BLaER1 treated with 17β-estradiol and CSF1 and Interleukin-3, amounts not matched to agents 10 nM and 100 nM (cell line): Measurements from ENCODE around the gene ACSL5.
"Not testable (repeated sequence)": the region's sequence is repeated elsewhere in the genome, so short reads cannot be mapped to it uniquely, and the experiment has no call there.

ENCODE experiments used
- H3K27ac ChIP-seq, 11 experiments: shearing (Covaris generic); formaldehyde crosslinking; 2 replicates each; pipeline ENCODE4 v1.8.1; 2022
- H3K27me3 ChIP-seq, 11 experiments: shearing (Covaris generic); formaldehyde crosslinking; 2 replicates each; pipeline ENCODE4 v1.8.1; 2022
- H3K36me3 ChIP-seq, 11 experiments: shearing (Covaris generic); formaldehyde crosslinking; 2 replicates each; pipeline ENCODE4 v1.8.1; 2022
- H3K4me1 ChIP-seq, 10 experiments: shearing (Covaris generic); formaldehyde crosslinking; 2 replicates each; pipeline ENCODE4 v1.8.1; 2022
- H3K4me2 ChIP-seq, 11 experiments: shearing (Covaris generic); formaldehyde crosslinking; 2 replicates each; pipeline ENCODE4 v1.8.1; 2022
- H3K4me3 ChIP-seq, 10 experiments: shearing (Covaris generic); formaldehyde crosslinking; 2 replicates each; pipeline ENCODE4 v1.8.1; 2022
- H3K9ac ChIP-seq, 11 experiments: shearing (Covaris generic); formaldehyde crosslinking; 2 replicates each; pipeline ENCODE4 v1.8.1; 2022
- H3K9me3 ChIP-seq, 11 experiments: shearing (Covaris generic); formaldehyde crosslinking; replicated peaks in 1 of 11; 2 replicates each; pipeline ENCODE4 v1.8.1; 2022
- H4K20me1 ChIP-seq, 11 experiments: shearing (Covaris generic); formaldehyde crosslinking; 2 replicates each; pipeline ENCODE4 v1.8.1; 2022
- Cebpa-rat ChIP-seq, 11 experiments: shearing (Covaris generic); IDR thresholded peaks; 2 replicates each; pipeline ENCODE4 v1.8.1; 2022

Gene ACSL5

GRCh38 chr10:112369495-112370423, 4.2 kb upstream of the ACSL5 start:
- no peaks in the 10 kb centered on the region for H3K36me3 ChIP-seq
- H3K27me3 ChIP-seq, result no peaks in the 10 kb centered on the region
- no peak overlapping the region for H3K4me2 ChIP-seq
- H3K4me1 ChIP-seq, result peaks cover 3 to 10% (median 5%) of the 10 kb centered on the region in 10 experiments
- H4K20me1 ChIP-seq, result no peaks in the 10 kb centered on the region
- TF ChIP-seq Cebpa-rat (IDR thresholded peaks at IDR 0.05), result no peak
- H3K4me3 ChIP-seq, result no peak overlapping the region
- no peak overlapping the region for H3K27ac ChIP-seq
- H3K9ac ChIP-seq, result no peak overlapping the region
- H3K9me3 ChIP-seq, result peaks cover 0 to 30% (median 17%) of the 10 kb centered on the region in 11 experiments; a peak in 15 of 22 replicates

- no peaks in the 10 kb centered on the region for H3K36me3 ChIP-seq
- no peak overlapping the region for H3K4me2 ChIP-seq
- peaks cover 9 to 17% (median 12%) of the 10 kb centered on the region in 10 experiments for H3K4me1 ChIP-seq
- H3K27ac ChIP-seq, result no peak overlapping the region
- TF ChIP-seq Cebpa-rat (IDR thresholded peaks at IDR 0.05), result no peak
- H3K27me3 ChIP-seq, result no peaks in the 10 kb centered on the region
- H3K9me3 ChIP-seq, result peaks cover 0 to 30% (median 17%) of the 10 kb centered on the region in 11 experiments; a peak in 15 of 22 replicates
- no peaks in the 10 kb centered on the region for H4K20me1 ChIP-seq
- H3K4me3 ChIP-seq, result no peak overlapping the region
- no peak overlapping the region for H3K9ac ChIP-seq
Measured at GRCh38 chr10:112370424-112370819, 3.5 kb upstream of the ACSL5 start.

- peaks cover 0 to 30% (median 17%) of the 10 kb centered on the region in 11 experiments; a peak in 15 of 22 replicates for H3K9me3 ChIP-seq
- H4K20me1 ChIP-seq, H3K9ac ChIP-seq, H3K4me3 ChIP-seq, H3K27ac ChIP-seq, H3K36me3 ChIP-seq, H3K27me3 ChIP-seq, H3K4me2 ChIP-seq: not testable (repeated sequence)
- peaks cover 15 to 22% (median 16%) of the 10 kb centered on the region in 10 experiments for H3K4me1 ChIP-seq
Measured at GRCh38 chr10:112371326-112371725, 2.6 kb upstream of the ACSL5 start.

GRCh38 chr10:112372182-112372810, 1.6 kb upstream of the ACSL5 start:
- H3K36me3 ChIP-seq, H3K4me2 ChIP-seq, H4K20me1 ChIP-seq, H3K4me3 ChIP-seq, H3K27ac ChIP-seq, H3K9ac ChIP-seq, H3K27me3 ChIP-seq: not testable (repeated sequence)
- peaks cover 23 to 30% (median 25%) of the 10 kb centered on the region in 10 experiments for H3K4me1 ChIP-seq
- H3K9me3 ChIP-seq, result peaks cover 0 to 30% (median 17%) of the 10 kb centered on the region in 11 experiments; a peak in 15 of 22 replicates

GRCh38 chr10:112374724-112375541, 1.0 kb downstream of the ACSL5 start:
- Histone ChIP-seq H3K36me3 (peaks cover 0 to 15% (median 5%) of the 10 kb centered on the region in 11 experiments; a peak in 10 of 22 replicates), H3K27me3 (no peaks in the 10 kb centered on the region), H3K4me3 (peak overlapping the region; percentile 53 to 88 (median 72); a peak in 19 of 20 replicates), H4K20me1 (peaks cover 0 to 4% (median 0%) of the 10 kb centered on the region in 11 experiments; a peak in 2 of 22 replicates), H3K4me2 (peak overlapping the region; percentile 83 to 99 (median 93)), H3K9me3 (peaks cover 0 to 27% (median 17%) of the 10 kb centered on the region in 11 experiments; a peak in 15 of 22 replicates), H3K9ac (peak overlapping the region; percentile 83 to 94 (median 91)), H3K27ac (peak overlapping the region; percentile 88 to 96 (median 93)), H3K4me1 (peaks cover 28 to 52% (median 35%) of the 10 kb centered on the region in 10 experiments)
- TF ChIP-seq Cebpa-rat (IDR thresholded peaks at IDR 0.05), result no peak

GRCh38 chr10:112375721-112376395, 1.9 kb downstream of the ACSL5 start:
- TF ChIP-seq Cebpa-rat (IDR thresholded peaks at IDR 0.05), result no peak
- Histone ChIP-seq H3K9me3 (peaks cover 0 to 18% (median 9%) of the 10 kb centered on the region in 11 experiments; a peak in 12 of 22 replicates), H3K4me1 (peaks cover 28 to 53% (median 35%) of the 10 kb centered on the region in 10 experiments), H3K4me3 (peak overlapping the region; percentile 53 to 88 (median 72)), H3K9ac (peak overlapping the region; percentile 83 to 94 (median 91)), H3K4me2 (peak overlapping the region; percentile 83 to 99 (median 93)), H3K36me3 (peaks cover 0 to 24% (median 11%) of the 10 kb centered on the region in 11 experiments; a peak in 15 of 22 replicates), H3K27me3 (no peaks in the 10 kb centered on the region), H3K27ac (peak overlapping the region; percentile 88 to 96 (median 93)), H4K20me1 (peaks cover 0 to 4% (median 0%) of the 10 kb centered on the region in 11 experiments; a peak in 2 of 22 replicates)

- Histone ChIP-seq H3K9ac (peak overlapping the region; percentile 83 to 94 (median 91)), H3K27ac (peak overlapping the region; percentile 88 to 96 (median 93)), H3K4me1 (peaks cover 28 to 53% (median 35%) of the 10 kb centered on the region in 10 experiments), H3K4me3 (peak overlapping the region; percentile 53 to 88 (median 72)), H3K4me2 (peak overlapping the region; percentile 83 to 99 (median 93)), H3K9me3 (peaks cover 0 to 13% (median 6%) of the 10 kb centered on the region in 11 experiments; a peak in 11 of 22 replicates), H3K27me3 (no peaks in the 10 kb centered on the region), H4K20me1 (peaks cover 0 to 4% (median 0%) of the 10 kb centered on the region in 11 experiments; a peak in 3 of 22 replicates), H3K36me3 (peaks cover 0 to 29% (median 16%) of the 10 kb centered on the region in 11 experiments; a peak in 15 of 22 replicates)
- no peak for TF ChIP-seq Cebpa-rat (IDR thresholded peaks at IDR 0.05)
Measured at GRCh38 chr10:112376396-112376790, 2.5 kb downstream of the ACSL5 start.

- peak overlapping the region in 10 of 11 experiments; percentile 88 to 96 (median 93); a peak in 17 of 22 replicates for H3K27ac ChIP-seq
- H3K9ac ChIP-seq, result peak overlapping the region in 10 of 11 experiments; percentile 88 to 94 (median 91); a peak in 18 of 22 replicates
- peak overlapping the region; percentile 83 to 99 (median 93) for H3K4me2 ChIP-seq
- peaks cover 28 to 53% (median 35%) of the 10 kb centered on the region in 10 experiments for H3K4me1 ChIP-seq
- H3K36me3 ChIP-seq, result peaks cover 0 to 33% (median 18%) of the 10 kb centered on the region in 11 experiments; a peak in 20 of 22 replicates
- not testable (repeated sequence) for H3K27me3 ChIP-seq, H4K20me1 ChIP-seq, H3K9me3 ChIP-seq
- H3K4me3 ChIP-seq, result peak overlapping the region; percentile 53 to 88 (median 72)
Measured at GRCh38 chr10:112377116-112377515, 3.2 kb downstream of the ACSL5 start.
